SK-N-SH treated with all-trans-retinoic acid at 6 μM for 48 hours (cell line): ENCODE data around the gene DST.

Source experiments
- ATAC-seq: fragments of 200-7000 bp; cut with Tn5 transposase; 3 replicates; pipeline ENCODE4 v1.9.1; 2020; ENCODE audit warnings: mild to moderate bottlenecking, moderate library complexity
- ARNTL ChIP-seq: fragments of 450-650 bp; formaldehyde crosslinking; IDR thresholded peaks from 2 replicates; pipeline ENCODE4 v1.5.0; 2020; ENCODE audit warnings: low read depth, mild to moderate bottlenecking, moderate library complexity, borderline replicate concordance
- BACH2 ChIP-seq: fragments of 250-450 bp; sonication (Bioruptor Pico); IDR thresholded peaks from 2 replicates; pipeline ENCODE4 v1.9.0; 2021; ENCODE audit warnings: mild to moderate bottlenecking, borderline replicate concordance
- CREB5 ChIP-seq: fragments of 250-450 bp; sonication (Bioruptor Pico); IDR thresholded peaks from 2 replicates; pipeline ENCODE4 v1.5.1; 2020; ENCODE audit warnings: low read depth, mild to moderate bottlenecking, moderate library complexity
- CSDC2 ChIP-seq: fragments of 250-450 bp; sonication (Bioruptor Pico); IDR thresholded peaks from 2 replicates; pipeline ENCODE4 v1.5.0; 2020; ENCODE audit warnings: mild to moderate bottlenecking, moderate library complexity
- CSRNP3 ChIP-seq: fragments of 250-450 bp; sonication (Bioruptor Pico); IDR thresholded peaks from 2 replicates; pipeline ENCODE4 v1.5.1; 2021; ENCODE audit warnings: mild to moderate bottlenecking, moderate library complexity
- ESRRG ChIP-seq: fragments of 250-450 bp; sonication (Bioruptor Pico); IDR thresholded peaks from 2 replicates; pipeline ENCODE4 v1.6.1; 2021; ENCODE audit warnings: mild to moderate bottlenecking
- GLIS3 ChIP-seq: fragments of 250-450 bp; sonication (Bioruptor Pico); IDR thresholded peaks from 2 replicates; pipeline ENCODE4 v1.5.0; 2020; ENCODE audit warnings: mild to moderate bottlenecking, moderate library complexity
- ISL1 ChIP-seq: fragments of 250-450 bp; sonication (Bioruptor Pico); IDR thresholded peaks from 2 replicates; pipeline ENCODE4 v2.1.2; 2022; ENCODE audit warnings: mild to moderate bottlenecking, moderate library complexity
- OSR1 ChIP-seq: fragments of 250-450 bp; sonication (Bioruptor Pico); IDR thresholded peaks from 2 replicates; pipeline ENCODE4 v1.8.0; 2022; ENCODE audit warnings: moderate library complexity, mild to moderate bottlenecking, inconsistent platforms
- PATZ1 ChIP-seq: fragments of 250-450 bp; sonication (Bioruptor Pico); IDR thresholded peaks from 2 replicates; pipeline ENCODE4 v1.8.0; 2020; ENCODE audit warnings: mild to moderate bottlenecking, moderate library complexity, borderline replicate concordance
- POU6F1 ChIP-seq: fragments of 250-450 bp; sonication (Bioruptor Pico); IDR thresholded peaks from 2 replicates; pipeline ENCODE4 v1.8.0; 2021; ENCODE audit warnings: low read depth, mild to moderate bottlenecking, moderate library complexity, borderline replicate concordance
- RARB ChIP-seq: fragments of 250-450 bp; sonication (Bioruptor Pico); IDR thresholded peaks from 2 replicates; pipeline ENCODE4 v1.8.0; 2021; ENCODE audit warnings: mild to moderate bottlenecking, moderate library complexity
- TCF4 ChIP-seq: fragments of 250-450 bp; sonication (Bioruptor Pico); IDR thresholded peaks from 2 replicates; pipeline ENCODE4 v1.8.0; 2021; ENCODE audit warnings: mild to moderate bottlenecking, moderate library complexity, borderline replicate concordance
- TOX ChIP-seq: fragments of 250-450 bp; sonication (Bioruptor Pico); IDR thresholded peaks from 2 replicates; pipeline ENCODE4 v1.8.0; 2021; ENCODE audit warnings: mild to moderate bottlenecking, moderate library complexity, borderline replicate concordance
- TSHZ2 ChIP-seq: fragments of 250-450 bp; sonication (Bioruptor Pico); IDR thresholded peaks from 2 replicates; pipeline ENCODE4 v1.5.0; 2020; ENCODE audit warnings: mild to moderate bottlenecking, moderate library complexity
- ZC3H10 ChIP-seq: fragments of 250-450 bp; sonication (Bioruptor Pico); IDR thresholded peaks from 2 replicates; pipeline ENCODE4 v1.5.1; 2021; ENCODE audit warnings: mild to moderate bottlenecking, moderate library complexity
- ZFP3 ChIP-seq: fragments of 250-450 bp; sonication (Bioruptor Pico); IDR thresholded peaks from 2 replicates; pipeline ENCODE4 v1.5.0; 2020; ENCODE audit warnings: mild to moderate bottlenecking, moderate library complexity
- ZFP30 ChIP-seq: fragments of 450-650 bp; formaldehyde crosslinking; IDR thresholded peaks from 2 replicates; pipeline ENCODE4 v1.5.0; 2022; ENCODE audit warnings: mild to moderate bottlenecking, moderate library complexity
- ZNF565 ChIP-seq: fragments of 450-650 bp; formaldehyde crosslinking; conservative IDR thresholded peaks from 2 replicates; pipeline ENCODE4 v1.5.0; 2020; ENCODE audit warnings: low read depth, mild to moderate bottlenecking, moderate library complexity
- ZNF70 ChIP-seq: fragments of 450-650 bp; formaldehyde crosslinking; IDR thresholded peaks from 2 replicates; pipeline ENCODE4 v1.5.0; 2020; ENCODE audit warnings: mild to moderate bottlenecking, moderate library complexity
- ZNF8 ChIP-seq: fragments of 450-650 bp; formaldehyde crosslinking; IDR thresholded peaks from 2 replicates; pipeline ENCODE4 v1.5.0; 2020; ENCODE audit warnings: mild to moderate bottlenecking, moderate library complexity

Gene DST

GRCh38 chr6:56688521-56688920, 45.8 kb upstream of the DST start:
- TF ChIP-seq ZFP3: no peak
- no peak for TF ChIP-seq ZFP30 (CRISPR knock-in tag)
- no peak for TF ChIP-seq RARB (CRISPR knock-in tag)
- TF ChIP-seq ZNF70 (CRISPR knock-in tag): no peak
- no peak for TF ChIP-seq OSR1 (CRISPR knock-in tag)
- TF ChIP-seq PATZ1 (CRISPR knock-in tag): no peak
- ATAC-seq: no peak

GRCh38 chr6:56687551-56687950, 44.9 kb upstream of the DST start:
- no peak for ATAC-seq
- TF ChIP-seq TSHZ2 (CRISPR knock-in tag): no peak
- no peak for TF ChIP-seq CSDC2 (CRISPR knock-in tag)
- no peak for TF ChIP-seq ZFP30 (CRISPR knock-in tag)

- TF ChIP-seq CSRNP3 (no peak), ZFP30 (CRISPR knock-in tag) (no peak), OSR1 (CRISPR knock-in tag) (no peak), GLIS3 (no peak)
- ATAC-seq: no peak
Observed at GRCh38 chr6:56686429-56686828, 43.7 kb upstream of the DST start.

- peak; percentile 50 for ATAC-seq
- no peak for TF ChIP-seq RARB (CRISPR knock-in tag)
- peak; percentile 87 for TF ChIP-seq TSHZ2 (CRISPR knock-in tag)
- no peak for TF ChIP-seq OSR1 (CRISPR knock-in tag)
- TF ChIP-seq ZNF565 (CRISPR knock-in tag): no peak
- TF ChIP-seq ZC3H10 (CRISPR knock-in tag): no peak
- peak; percentile 53 for TF ChIP-seq ISL1 (CRISPR knock-in tag)
- TF ChIP-seq TCF4: peak; percentile 100
- no peak for TF ChIP-seq CSDC2 (CRISPR knock-in tag)
- TF ChIP-seq ESRRG: 0 out of 2 replicates have a peak, but pooled peaks have one; percentile 40
- TF ChIP-seq ZFP30 (CRISPR knock-in tag): no peak
- peak; percentile 79; the same call in 1 of the 2 replicates for TF ChIP-seq CSRNP3
- TF ChIP-seq BACH2 (CRISPR knock-in tag): no peak
- TF ChIP-seq CREB5: no peak
- TF ChIP-seq TOX (CRISPR knock-in tag): no peak
- no peak for TF ChIP-seq ARNTL (CRISPR knock-in tag)
- no peak for TF ChIP-seq ZNF70 (CRISPR knock-in tag)
- TF ChIP-seq POU6F1 (CRISPR knock-in tag): no peak
- TF ChIP-seq ZFP3: 0 out of 2 replicates have a peak, but pooled peaks have one; percentile 29
- peak; percentile 82; the same call in 1 of the 2 replicates for TF ChIP-seq GLIS3
- no peak for TF ChIP-seq ZNF8 (CRISPR knock-in tag)
Observed at GRCh38 chr6:56685994-56686393, 43.3 kb upstream of the DST start.
